Nephron (organoid): ENCODE measurements around the gene SLC9A8.
"Not testable (repeated sequence)": the region's sequence is repeated elsewhere in the genome, so short reads cannot be mapped to it uniquely, and the experiment has no call there.

Experiments used
- H3K27ac Mint-ChIP-seq, 3 experiments: 2 replicates each; pipeline ENCODE4 v1.8.0; 2020; ENCODE audit warnings: mixed read lengths in 3 of 3, mild to moderate bottlenecking in 2 of 3, moderate library complexity in 1 of 3
- H3K27me3 Mint-ChIP-seq: 2 replicates; pipeline ENCODE4 v1.8.0; 2021; ENCODE audit warnings: low read depth, mild to moderate bottlenecking, moderate library complexity, mixed read lengths
- H3K36me3 Mint-ChIP-seq: 2 replicates; pipeline ENCODE4 v1.8.0; 2020; ENCODE audit warnings: low read depth, mixed read lengths
- H3K4me1 Mint-ChIP-seq: 2 replicates; pipeline ENCODE4 v1.8.0; 2020; ENCODE audit warnings: mixed read lengths
- H3K4me3 Mint-ChIP-seq, 3 experiments: 2 replicates each; pipeline ENCODE4 v1.8.0; 2020; ENCODE audit warnings: mild to moderate bottlenecking in 3 of 3, mixed read lengths in 3 of 3, moderate library complexity in 2 of 3
- H3K9me3 Mint-ChIP-seq: 2 replicates; pipeline ENCODE4 v1.8.0; 2020; ENCODE audit warnings: mixed read lengths
- CTCF ChIP-seq, 3 experiments: fragments of 200-600 bp; sonication (generic); IDR thresholded peaks; one replicate each; pipeline ENCODE4 v1.5.0; 2021; ENCODE audit warnings: antibody characterized with exemption in 3 of 3; ENCODE audit not compliant: unreplicated experiment in 3 of 3

SLC9A8 gene

GRCh38 chr20:49798718-49799117, 13.9 kb upstream of the SLC9A8 start:
- no peak overlapping the region for H3K4me3 Mint-ChIP-seq
- no peak for TF ChIP-seq CTCF (IDR thresholded peaks at IDR 0.05; ENCODE audit: unreplicated experiment in 3 of 3)
- no peak overlapping the region for H3K27ac Mint-ChIP-seq
- H3K9me3 Mint-ChIP-seq: no peaks in the 10 kb centered on the region
- no peaks in the 10 kb centered on the region for H3K4me1 Mint-ChIP-seq
- no peaks in the 10 kb centered on the region for H3K27me3 Mint-ChIP-seq
- no peaks in the 10 kb centered on the region for H3K36me3 Mint-ChIP-seq

- Mint-ChIP-seq H3K4me1 (no peaks in the 10 kb centered on the region), H3K9me3 (no peaks in the 10 kb centered on the region), H3K36me3 (no peaks in the 10 kb centered on the region), H3K4me3 (no peak overlapping the region), H3K27me3 (no peaks in the 10 kb centered on the region), H3K27ac (no peak overlapping the region)
- no peak for TF ChIP-seq CTCF (IDR thresholded peaks at IDR 0.05; ENCODE audit: unreplicated experiment in 3 of 3)
Measured at GRCh38 chr20:49799698-49800097, 12.9 kb upstream of the SLC9A8 start.

GRCh38 chr20:49803418-49803817, 9.2 kb upstream of the SLC9A8 start:
- no peaks in the 10 kb centered on the region for H3K36me3 Mint-ChIP-seq
- TF ChIP-seq CTCF (IDR thresholded peaks at IDR 0.05; ENCODE audit: unreplicated experiment in 3 of 3): no peak
- H3K4me3 Mint-ChIP-seq: no peak overlapping the region
- H3K4me1 Mint-ChIP-seq: no peaks in the 10 kb centered on the region
- no peaks in the 10 kb centered on the region for H3K27me3 Mint-ChIP-seq
- no peak overlapping the region for H3K27ac Mint-ChIP-seq
- H3K9me3 Mint-ChIP-seq: no peaks in the 10 kb centered on the region

GRCh38 chr20:49804364-49804763, 8.3 kb upstream of the SLC9A8 start:
- H3K27ac Mint-ChIP-seq: no peak overlapping the region
- no peak for TF ChIP-seq CTCF (IDR thresholded peaks at IDR 0.05; ENCODE audit: unreplicated experiment in 3 of 3)
- H3K27me3 Mint-ChIP-seq: no peaks in the 10 kb centered on the region
- H3K9me3 Mint-ChIP-seq: no peaks in the 10 kb centered on the region
- no peak overlapping the region for H3K4me3 Mint-ChIP-seq
- no peaks in the 10 kb centered on the region for H3K4me1 Mint-ChIP-seq
- H3K36me3 Mint-ChIP-seq: no peaks in the 10 kb centered on the region

GRCh38 chr20:49805224-49805876, 7.3 kb upstream of the SLC9A8 start:
- not testable (repeated sequence) for H3K4me3 Mint-ChIP-seq, H3K27ac Mint-ChIP-seq, H3K27me3 Mint-ChIP-seq, H3K9me3 Mint-ChIP-seq, H3K36me3 Mint-ChIP-seq, H3K4me1 Mint-ChIP-seq

GRCh38 chr20:49808753-49809152, 3.9 kb upstream of the SLC9A8 start:
- Mint-ChIP-seq H3K27me3 (peaks cover 3% of the 10 kb centered on the region), H3K9me3 (no peaks in the 10 kb centered on the region), H3K4me3 (no peak overlapping the region), H3K4me1 (peaks cover 21% of the 10 kb centered on the region), H3K36me3 (no peaks in the 10 kb centered on the region), H3K27ac (no peak overlapping the region)
- TF ChIP-seq CTCF (IDR thresholded peaks at IDR 0.05; ENCODE audit: unreplicated experiment in 3 of 3): no peak
